ENCODE measurements around the gene HBS1L.

Gene HBS1L

DNA sequence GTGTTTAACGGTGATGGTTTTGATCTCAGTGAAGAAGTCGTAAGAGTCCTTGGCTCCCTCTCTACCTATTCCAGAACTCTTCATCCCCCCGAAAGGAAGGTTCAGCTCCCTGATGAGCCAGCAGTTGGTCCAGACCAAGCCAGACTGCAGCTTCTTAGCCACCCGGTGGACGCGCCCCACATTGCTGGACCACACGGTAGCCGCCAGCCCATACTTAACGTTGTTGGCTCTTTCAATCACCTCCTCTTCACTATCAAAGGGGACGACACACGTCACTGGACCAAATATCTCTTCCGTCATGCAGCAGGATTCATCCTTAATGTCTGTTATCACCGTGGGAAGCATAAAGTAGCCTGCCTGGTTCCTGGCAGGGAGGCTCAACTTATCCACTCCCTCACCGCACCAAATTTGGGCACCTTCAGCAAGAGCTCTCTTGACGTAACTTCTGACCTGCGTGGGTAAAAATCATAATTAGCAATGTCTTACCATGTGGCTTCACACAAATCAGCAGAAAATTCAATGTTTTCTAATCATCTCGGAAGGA lies 136.1 kb downstream of the HBS1L start:
- Histone ChIP-seq H3K9ac (ENCODE audit: low read depth, low read length) (no peak overlapping the region), H3K79me2 (ENCODE audit: insufficient read depth, low read length) (no peaks in the 10 kb centered on the region), H3K4me1 (ENCODE audit: insufficient read depth, low read length) (no peaks in the 10 kb centered on the region), H4K20me1 (ENCODE audit: insufficient read depth, low read length) (no peaks in the 10 kb centered on the region), H3K27ac (ENCODE audit: low read length) (no peak overlapping the region), H3K4me2 (ENCODE audit: insufficient read depth, low read length) (no peak overlapping the region), H2AFZ (ENCODE audit: low read depth, low read length) (no peak overlapping the region), H3K36me3 (ENCODE audit: insufficient read depth, low read length) (no peaks in the 10 kb centered on the region), H3K27me3 (ENCODE audit: insufficient read depth, low read length, poor library complexity) (no peaks in the 10 kb centered on the region), H3K9me3 (ENCODE audit: insufficient read depth, low read length, severe bottlenecking) (no peaks in the 10 kb centered on the region), H3K4me3 (ENCODE audit: low read depth in 1 of 2, low read length in 2 of 2) (no peak overlapping the region)
- no peak for TF ChIP-seq EZH2 (IDR thresholded peaks at IDR 0.05; ENCODE audit: borderline replicate concordance, low read depth, low read length, severe bottlenecking)
- TF ChIP-seq, protein P1, sequence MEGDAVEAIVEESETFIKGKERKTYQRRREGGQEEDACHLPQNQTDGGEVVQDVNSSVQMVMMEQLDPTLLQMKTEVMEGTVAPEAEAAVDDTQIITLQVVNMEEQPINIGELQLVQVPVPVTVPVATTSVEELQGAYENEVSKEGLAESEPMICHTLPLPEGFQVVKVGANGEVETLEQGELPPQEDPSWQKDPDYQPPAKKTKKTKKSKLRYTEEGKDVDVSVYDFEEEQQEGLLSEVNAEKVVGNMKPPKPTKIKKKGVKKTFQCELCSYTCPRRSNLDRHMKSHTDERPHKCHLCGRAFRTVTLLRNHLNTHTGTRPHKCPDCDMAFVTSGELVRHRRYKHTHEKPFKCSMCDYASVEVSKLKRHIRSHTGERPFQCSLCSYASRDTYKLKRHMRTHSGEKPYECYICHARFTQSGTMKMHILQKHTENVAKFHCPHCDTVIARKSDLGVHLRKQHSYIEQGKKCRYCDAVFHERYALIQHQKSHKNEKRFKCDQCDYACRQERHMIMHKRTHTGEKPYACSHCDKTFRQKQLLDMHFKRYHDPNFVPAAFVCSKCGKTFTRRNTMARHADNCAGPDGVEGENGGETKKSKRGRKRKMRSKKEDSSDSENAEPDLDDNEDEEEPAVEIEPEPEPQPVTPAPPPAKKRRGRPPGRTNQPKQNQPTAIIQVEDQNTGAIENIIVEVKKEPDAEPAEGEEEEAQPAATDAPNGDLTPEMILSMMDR (IDR thresholded peaks at IDR 0.05; ENCODE audit: borderline replicate concordance, extremely low read depth, low read length, poor library complexity, severe bottlenecking): no peak
- ATAC-seq (ENCODE audit: insufficient read depth, low read depth) (no peak), DNase-seq (no peak)

DNA sequence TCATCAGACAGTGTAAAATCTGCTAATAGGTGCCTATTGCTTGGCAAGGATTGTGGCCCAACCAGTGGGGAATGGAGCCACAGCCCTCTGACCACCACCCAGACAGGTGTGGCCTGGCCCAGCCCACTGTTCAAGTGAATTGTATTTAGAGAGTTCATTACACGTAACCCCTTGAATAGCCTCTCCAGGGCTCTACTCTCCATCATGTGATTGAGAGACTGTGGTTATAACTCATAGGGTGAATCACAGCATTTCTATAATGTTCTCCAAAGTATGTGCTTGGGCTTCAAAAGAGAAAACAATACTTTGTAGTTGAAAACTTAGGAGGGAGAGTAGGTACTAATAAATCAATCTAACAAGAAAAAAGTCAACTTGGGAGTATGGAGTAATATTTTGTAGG lies 143.1 kb downstream of the HBS1L start:
- H3K4me2 ChIP-seq (ENCODE audit: insufficient read depth, low read length): no peak overlapping the region
- no peak overlapping the region for H3K9ac ChIP-seq (ENCODE audit: low read depth, low read length)
- no peak for ATAC-seq (ENCODE audit: insufficient read depth, low read depth)
- TF ChIP-seq, protein P1 (IDR thresholded peaks at IDR 0.05; ENCODE audit: borderline replicate concordance, extremely low read depth, low read length, poor library complexity, severe bottlenecking): no peak
- TF ChIP-seq EZH2 (IDR thresholded peaks at IDR 0.05; ENCODE audit: borderline replicate concordance, low read depth, low read length, severe bottlenecking): no peak
- no peak overlapping the region for H2AFZ ChIP-seq (ENCODE audit: low read depth, low read length)
- H3K27ac ChIP-seq (ENCODE audit: low read length): no peak overlapping the region
- DNase-seq: no peak
- no peaks in the 10 kb centered on the region for H3K4me1 ChIP-seq (ENCODE audit: insufficient read depth, low read length)
- no peaks in the 10 kb centered on the region for H3K9me3 ChIP-seq (ENCODE audit: insufficient read depth, low read length, severe bottlenecking)
- peaks cover 10% of the 10 kb centered on the region for H3K27me3 ChIP-seq (ENCODE audit: insufficient read depth, low read length, poor library complexity)
- no peaks in the 10 kb centered on the region for H3K79me2 ChIP-seq (ENCODE audit: insufficient read depth, low read length)
- H3K4me3 ChIP-seq (ENCODE audit: low read depth in 1 of 2, low read length in 2 of 2): no peak overlapping the region
- no peaks in the 10 kb centered on the region for H3K36me3 ChIP-seq (ENCODE audit: insufficient read depth, low read length)
- no peaks in the 10 kb centered on the region for H4K20me1 ChIP-seq (ENCODE audit: insufficient read depth, low read length)

DNA sequence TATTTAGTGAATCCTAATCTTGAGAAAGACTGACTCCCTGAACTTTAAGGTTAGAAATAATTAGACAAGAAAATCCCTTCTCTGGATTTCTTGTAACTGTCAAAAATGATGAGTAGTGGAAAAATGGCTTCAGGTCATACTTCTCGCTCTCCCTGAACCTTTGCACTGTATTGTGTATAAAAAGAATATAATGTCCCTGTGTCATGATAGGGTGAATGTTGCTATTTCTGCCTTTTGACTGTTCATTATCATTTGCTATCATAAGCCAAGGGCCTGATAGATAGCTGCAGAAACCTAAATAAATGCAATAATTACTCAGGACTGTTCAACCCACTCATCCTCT lies 144.1 kb downstream of the HBS1L start:
- peaks cover 10% of the 10 kb centered on the region for H3K27me3 ChIP-seq (ENCODE audit: insufficient read depth, low read length, poor library complexity)
- H4K20me1 ChIP-seq (ENCODE audit: insufficient read depth, low read length): no peaks in the 10 kb centered on the region
- ATAC-seq (ENCODE audit: insufficient read depth, low read depth) (no peak), DNase-seq (no peak)
- H3K9me3 ChIP-seq (ENCODE audit: insufficient read depth, low read length, severe bottlenecking): no peaks in the 10 kb centered on the region
- H3K4me1 ChIP-seq (ENCODE audit: insufficient read depth, low read length): no peaks in the 10 kb centered on the region
- no peak overlapping the region for H2AFZ ChIP-seq (ENCODE audit: low read depth, low read length)
- H3K27ac ChIP-seq (ENCODE audit: low read length): no peak overlapping the region
- no peak overlapping the region for H3K4me3 ChIP-seq (ENCODE audit: low read depth in 1 of 2, low read length in 2 of 2)
- no peaks in the 10 kb centered on the region for H3K79me2 ChIP-seq (ENCODE audit: insufficient read depth, low read length)
- no peak overlapping the region for H3K9ac ChIP-seq (ENCODE audit: low read depth, low read length)
- H3K36me3 ChIP-seq (ENCODE audit: insufficient read depth, low read length): no peaks in the 10 kb centered on the region
- TF ChIP-seq EZH2 (IDR thresholded peaks at IDR 0.05; ENCODE audit: borderline replicate concordance, low read depth, low read length, severe bottlenecking): no peak
- TF ChIP-seq, protein P1 (IDR thresholded peaks at IDR 0.05; ENCODE audit: borderline replicate concordance, extremely low read depth, low read length, poor library complexity, severe bottlenecking): no peak
- H3K4me2 ChIP-seq (ENCODE audit: insufficient read depth, low read length): no peak overlapping the region

All from DND-41 (cell line).